SK-N-SH treated with all-trans-retinoic acid at 6 μM for 48 hours (cell line): ENCODE measurements around the gene HMCN2.

Experiments
- ATAC-seq: fragments of 200-7000 bp; cut with Tn5 transposase; 3 replicates; pipeline ENCODE4 v1.9.1; 2020; ENCODE audit warnings: mild to moderate bottlenecking, moderate library complexity
- ARNTL ChIP-seq: fragments of 450-650 bp; formaldehyde crosslinking; IDR thresholded peaks from 2 replicates; pipeline ENCODE4 v1.5.0; 2020; ENCODE audit warnings: low read depth, mild to moderate bottlenecking, moderate library complexity, borderline replicate concordance
- BACH2 ChIP-seq: fragments of 250-450 bp; sonication (Bioruptor Pico); IDR thresholded peaks from 2 replicates; pipeline ENCODE4 v1.9.0; 2021; ENCODE audit warnings: mild to moderate bottlenecking, borderline replicate concordance
- CSDC2 ChIP-seq: fragments of 250-450 bp; sonication (Bioruptor Pico); IDR thresholded peaks from 2 replicates; pipeline ENCODE4 v1.5.0; 2020; ENCODE audit warnings: mild to moderate bottlenecking, moderate library complexity
- ESRRG ChIP-seq: fragments of 250-450 bp; sonication (Bioruptor Pico); IDR thresholded peaks from 2 replicates; pipeline ENCODE4 v1.6.1; 2021; ENCODE audit warnings: mild to moderate bottlenecking
- ISL1 ChIP-seq: fragments of 250-450 bp; sonication (Bioruptor Pico); IDR thresholded peaks from 2 replicates; pipeline ENCODE4 v2.1.2; 2022; ENCODE audit warnings: mild to moderate bottlenecking, moderate library complexity
- PPARA ChIP-seq: fragments of 250-450 bp; sonication (Bioruptor Pico); IDR thresholded peaks from 2 replicates; pipeline ENCODE4 v1.5.0; 2020; ENCODE audit warnings: mild to moderate bottlenecking, borderline replicate concordance
- RARB ChIP-seq: fragments of 250-450 bp; sonication (Bioruptor Pico); IDR thresholded peaks from 2 replicates; pipeline ENCODE4 v1.8.0; 2021; ENCODE audit warnings: mild to moderate bottlenecking, moderate library complexity
- SNAI2 ChIP-seq: fragments of 250-450 bp; sonication (Bioruptor Pico); IDR thresholded peaks from 2 replicates; pipeline ENCODE4 v1.5.0; 2020; ENCODE audit warnings: mild to moderate bottlenecking, moderate library complexity
- ZC3H10 ChIP-seq: fragments of 250-450 bp; sonication (Bioruptor Pico); IDR thresholded peaks from 2 replicates; pipeline ENCODE4 v1.5.1; 2021; ENCODE audit warnings: mild to moderate bottlenecking, moderate library complexity
- ZFP3 ChIP-seq: fragments of 250-450 bp; sonication (Bioruptor Pico); IDR thresholded peaks from 2 replicates; pipeline ENCODE4 v1.5.0; 2020; ENCODE audit warnings: mild to moderate bottlenecking, moderate library complexity
- ZFP30 ChIP-seq: fragments of 450-650 bp; formaldehyde crosslinking; IDR thresholded peaks from 2 replicates; pipeline ENCODE4 v1.5.0; 2022; ENCODE audit warnings: mild to moderate bottlenecking, moderate library complexity
- ZNF565 ChIP-seq: fragments of 450-650 bp; formaldehyde crosslinking; conservative IDR thresholded peaks from 2 replicates; pipeline ENCODE4 v1.5.0; 2020; ENCODE audit warnings: low read depth, mild to moderate bottlenecking, moderate library complexity
- ZNF8 ChIP-seq: fragments of 450-650 bp; formaldehyde crosslinking; IDR thresholded peaks from 2 replicates; pipeline ENCODE4 v1.5.0; 2020; ENCODE audit warnings: mild to moderate bottlenecking, moderate library complexity
- TF ChIP-seq, protein P1 (sequence below): fragments of 250-450 bp; sonication (Bioruptor Pico); IDR thresholded peaks from 2 replicates; pipeline ENCODE4 v1.5.0; 2020; ENCODE audit warnings: mild to moderate bottlenecking, moderate library complexity
- TF ChIP-seq, protein P2 (sequence below): fragments of 250-450 bp; sonication (Bioruptor Pico); IDR thresholded peaks from 2 replicates; pipeline ENCODE4 v1.5.1; 2021; ENCODE audit warnings: mild to moderate bottlenecking, moderate library complexity
- TF ChIP-seq, protein P3 (sequence below): fragments of 250-450 bp; sonication (Bioruptor Pico); IDR thresholded peaks from 2 replicates; pipeline ENCODE4 v1.8.0; 2020; ENCODE audit warnings: mild to moderate bottlenecking, moderate library complexity, borderline replicate concordance
- TF ChIP-seq, protein P4 (sequence below): fragments of 250-450 bp; sonication (Bioruptor Pico); IDR thresholded peaks from 2 replicates; pipeline ENCODE4 v1.5.1; 2020; ENCODE audit warnings: low read depth, mild to moderate bottlenecking, moderate library complexity
- TF ChIP-seq, protein P5 (sequence below): fragments of 250-450 bp; sonication (Bioruptor Pico); IDR thresholded peaks from 2 replicates; pipeline ENCODE4 v1.8.0; 2021; ENCODE audit warnings: low read depth, mild to moderate bottlenecking, moderate library complexity, borderline replicate concordance

Gene HMCN2

DNA sequence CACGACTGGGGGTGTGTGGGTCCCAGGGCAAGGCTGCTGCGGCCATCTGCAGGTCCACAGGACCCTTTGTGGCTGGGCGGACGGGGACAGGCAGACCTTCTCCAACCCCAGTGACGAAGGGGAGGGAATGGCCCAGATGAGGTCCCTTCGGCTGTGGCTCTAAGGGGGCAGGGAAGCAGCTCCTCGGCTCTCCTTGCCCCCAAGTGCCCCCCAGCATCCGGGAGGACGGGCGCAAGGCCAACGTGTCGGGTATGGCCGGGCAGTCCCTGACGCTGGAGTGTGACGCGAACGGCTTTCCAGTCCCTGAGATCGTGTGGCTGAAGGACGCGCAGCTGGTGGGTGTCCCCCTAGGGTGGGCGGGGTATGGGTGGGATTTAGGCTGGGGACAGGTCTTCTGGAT, 82.8 kb downstream of the HMCN2 start (continued):
- TF ChIP-seq, protein P1, sequence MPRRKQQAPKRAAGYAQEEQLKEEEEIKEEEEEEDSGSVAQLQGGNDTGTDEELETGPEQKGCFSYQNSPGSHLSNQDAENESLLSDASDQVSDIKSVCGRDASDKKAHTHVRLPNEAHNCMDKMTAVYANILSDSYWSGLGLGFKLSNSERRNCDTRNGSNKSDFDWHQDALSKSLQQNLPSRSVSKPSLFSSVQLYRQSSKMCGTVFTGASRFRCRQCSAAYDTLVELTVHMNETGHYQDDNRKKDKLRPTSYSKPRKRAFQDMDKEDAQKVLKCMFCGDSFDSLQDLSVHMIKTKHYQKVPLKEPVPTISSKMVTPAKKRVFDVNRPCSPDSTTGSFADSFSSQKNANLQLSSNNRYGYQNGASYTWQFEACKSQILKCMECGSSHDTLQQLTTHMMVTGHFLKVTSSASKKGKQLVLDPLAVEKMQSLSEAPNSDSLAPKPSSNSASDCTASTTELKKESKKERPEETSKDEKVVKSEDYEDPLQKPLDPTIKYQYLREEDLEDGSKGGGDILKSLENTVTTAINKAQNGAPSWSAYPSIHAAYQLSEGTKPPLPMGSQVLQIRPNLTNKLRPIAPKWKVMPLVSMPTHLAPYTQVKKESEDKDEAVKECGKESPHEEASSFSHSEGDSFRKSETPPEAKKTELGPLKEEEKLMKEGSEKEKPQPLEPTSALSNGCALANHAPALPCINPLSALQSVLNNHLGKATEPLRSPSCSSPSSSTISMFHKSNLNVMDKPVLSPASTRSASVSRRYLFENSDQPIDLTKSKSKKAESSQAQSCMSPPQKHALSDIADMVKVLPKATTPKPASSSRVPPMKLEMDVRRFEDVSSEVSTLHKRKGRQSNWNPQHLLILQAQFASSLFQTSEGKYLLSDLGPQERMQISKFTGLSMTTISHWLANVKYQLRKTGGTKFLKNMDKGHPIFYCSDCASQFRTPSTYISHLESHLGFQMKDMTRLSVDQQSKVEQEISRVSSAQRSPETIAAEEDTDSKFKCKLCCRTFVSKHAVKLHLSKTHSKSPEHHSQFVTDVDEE (CRISPR knock-in tag): no peak
- TF ChIP-seq, all 23 proteins: peak for 0

DNA sequence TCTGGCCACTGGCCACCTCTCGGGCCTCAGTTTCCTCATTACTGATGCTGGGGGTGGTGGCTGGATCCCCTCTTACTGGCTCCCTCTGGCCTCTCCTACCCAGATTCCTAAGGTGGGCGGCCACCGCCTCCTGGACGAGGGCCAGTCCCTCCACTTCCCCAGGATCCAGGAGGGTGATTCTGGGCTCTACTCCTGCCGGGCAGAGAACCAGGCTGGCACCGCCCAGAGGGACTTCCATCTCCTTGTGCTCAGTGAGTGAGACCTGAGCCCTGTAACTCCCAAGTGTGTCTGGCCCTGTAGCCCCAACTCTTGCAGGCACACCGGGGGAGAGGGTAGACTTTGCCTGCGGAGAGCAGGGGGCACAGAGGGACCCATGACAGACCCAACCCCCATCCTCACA, 83.3 kb downstream of the HMCN2 start:
- no peak for ATAC-seq
- TF ChIP-seq, protein P2, sequence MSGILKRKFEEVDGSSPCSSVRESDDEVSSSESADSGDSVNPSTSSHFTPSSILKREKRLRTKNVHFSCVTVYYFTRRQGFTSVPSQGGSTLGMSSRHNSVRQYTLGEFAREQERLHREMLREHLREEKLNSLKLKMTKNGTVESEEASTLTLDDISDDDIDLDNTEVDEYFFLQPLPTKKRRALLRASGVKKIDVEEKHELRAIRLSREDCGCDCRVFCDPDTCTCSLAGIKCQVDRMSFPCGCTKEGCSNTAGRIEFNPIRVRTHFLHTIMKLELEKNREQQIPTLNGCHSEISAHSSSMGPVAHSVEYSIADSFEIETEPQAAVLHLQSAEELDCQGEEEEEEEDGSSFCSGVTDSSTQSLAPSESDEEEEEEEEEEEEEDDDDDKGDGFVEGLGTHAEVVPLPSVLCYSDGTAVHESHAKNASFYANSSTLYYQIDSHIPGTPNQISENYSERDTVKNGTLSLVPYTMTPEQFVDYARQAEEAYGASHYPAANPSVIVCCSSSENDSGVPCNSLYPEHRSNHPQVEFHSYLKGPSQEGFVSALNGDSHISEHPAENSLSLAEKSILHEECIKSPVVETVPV (CRISPR knock-in tag): no peak
- TF ChIP-seq BACH2 (CRISPR knock-in tag): no peak
- no peak for TF ChIP-seq ARNTL (CRISPR knock-in tag)
- no peak for TF ChIP-seq PPARA (CRISPR knock-in tag)
- TF ChIP-seq, protein P3, sequence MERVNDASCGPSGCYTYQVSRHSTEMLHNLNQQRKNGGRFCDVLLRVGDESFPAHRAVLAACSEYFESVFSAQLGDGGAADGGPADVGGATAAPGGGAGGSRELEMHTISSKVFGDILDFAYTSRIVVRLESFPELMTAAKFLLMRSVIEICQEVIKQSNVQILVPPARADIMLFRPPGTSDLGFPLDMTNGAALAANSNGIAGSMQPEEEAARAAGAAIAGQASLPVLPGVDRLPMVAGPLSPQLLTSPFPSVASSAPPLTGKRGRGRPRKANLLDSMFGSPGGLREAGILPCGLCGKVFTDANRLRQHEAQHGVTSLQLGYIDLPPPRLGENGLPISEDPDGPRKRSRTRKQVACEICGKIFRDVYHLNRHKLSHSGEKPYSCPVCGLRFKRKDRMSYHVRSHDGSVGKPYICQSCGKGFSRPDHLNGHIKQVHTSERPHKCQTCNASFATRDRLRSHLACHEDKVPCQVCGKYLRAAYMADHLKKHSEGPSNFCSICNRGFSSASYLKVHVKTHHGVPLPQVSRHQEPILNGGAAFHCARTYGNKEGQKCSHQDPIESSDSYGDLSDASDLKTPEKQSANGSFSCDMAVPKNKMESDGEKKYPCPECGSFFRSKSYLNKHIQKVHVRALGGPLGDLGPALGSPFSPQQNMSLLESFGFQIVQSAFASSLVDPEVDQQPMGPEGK: no peak
- no peak for TF ChIP-seq ZNF565 (CRISPR knock-in tag)
- TF ChIP-seq, protein P4, sequence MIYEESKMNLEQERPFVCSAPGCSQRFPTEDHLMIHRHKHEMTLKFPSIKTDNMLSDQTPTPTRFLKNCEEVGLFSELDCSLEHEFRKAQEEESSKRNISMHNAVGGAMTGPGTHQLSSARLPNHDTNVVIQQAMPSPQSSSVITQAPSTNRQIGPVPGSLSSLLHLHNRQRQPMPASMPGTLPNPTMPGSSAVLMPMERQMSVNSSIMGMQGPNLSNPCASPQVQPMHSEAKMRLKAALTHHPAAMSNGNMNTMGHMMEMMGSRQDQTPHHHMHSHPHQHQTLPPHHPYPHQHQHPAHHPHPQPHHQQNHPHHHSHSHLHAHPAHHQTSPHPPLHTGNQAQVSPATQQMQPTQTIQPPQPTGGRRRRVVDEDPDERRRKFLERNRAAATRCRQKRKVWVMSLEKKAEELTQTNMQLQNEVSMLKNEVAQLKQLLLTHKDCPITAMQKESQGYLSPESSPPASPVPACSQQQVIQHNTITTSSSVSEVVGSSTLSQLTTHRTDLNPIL (CRISPR knock-in tag): no peak
- TF ChIP-seq, protein P1 (CRISPR knock-in tag): no peak
- TF ChIP-seq CSDC2 (CRISPR knock-in tag): no peak
- no peak for TF ChIP-seq ZNF8 (CRISPR knock-in tag)
- no peak for TF ChIP-seq RARB
- TF ChIP-seq, protein P5, sequence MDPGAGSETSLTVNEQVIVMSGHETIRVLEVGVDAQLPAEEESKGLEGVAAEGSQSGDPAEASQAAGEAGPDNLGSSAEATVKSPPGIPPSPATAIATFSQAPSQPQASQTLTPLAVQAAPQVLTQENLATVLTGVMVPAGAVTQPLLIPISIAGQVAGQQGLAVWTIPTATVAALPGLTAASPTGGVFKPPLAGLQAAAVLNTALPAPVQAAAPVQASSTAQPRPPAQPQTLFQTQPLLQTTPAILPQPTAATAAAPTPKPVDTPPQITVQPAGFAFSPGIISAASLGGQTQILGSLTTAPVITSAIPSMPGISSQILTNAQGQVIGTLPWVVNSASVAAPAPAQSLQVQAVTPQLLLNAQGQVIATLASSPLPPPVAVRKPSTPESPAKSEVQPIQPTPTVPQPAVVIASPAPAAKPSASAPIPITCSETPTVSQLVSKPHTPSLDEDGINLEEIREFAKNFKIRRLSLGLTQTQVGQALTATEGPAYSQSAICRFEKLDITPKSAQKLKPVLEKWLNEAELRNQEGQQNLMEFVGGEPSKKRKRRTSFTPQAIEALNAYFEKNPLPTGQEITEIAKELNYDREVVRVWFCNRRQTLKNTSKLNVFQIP: no peak
- no peak for TF ChIP-seq SNAI2 (CRISPR knock-in tag)
- no peak for TF ChIP-seq ZC3H10 (CRISPR knock-in tag)
- no peak for TF ChIP-seq ZFP30 (CRISPR knock-in tag)
- no peak for TF ChIP-seq ISL1 (CRISPR knock-in tag)
- TF ChIP-seq, all 23 proteins: peak for 0

DNA sequence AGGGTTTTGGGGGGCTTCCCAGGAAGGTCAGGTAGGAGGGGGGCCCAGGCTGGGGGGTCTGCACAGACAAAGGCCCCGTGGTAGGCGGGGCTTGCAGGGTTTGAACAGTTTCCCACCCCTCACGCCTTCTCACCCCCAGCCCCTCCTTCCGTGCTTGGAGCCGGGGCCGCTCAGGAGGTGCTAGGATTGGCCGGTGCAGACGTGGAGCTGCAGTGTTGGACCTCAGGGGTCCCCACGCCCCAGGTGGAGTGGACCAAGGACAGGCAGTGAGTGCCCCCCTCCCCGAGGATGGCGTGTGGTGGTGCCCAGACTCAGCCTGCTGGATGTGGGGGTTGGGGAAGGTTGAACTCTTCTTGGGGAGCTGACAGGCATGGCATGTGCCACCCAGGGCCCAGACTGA, 83.8 kb downstream of the HMCN2 start:
- ATAC-seq: no peak
- TF ChIP-seq, protein P2 (CRISPR knock-in tag): no peak
- TF ChIP-seq ZNF8 (CRISPR knock-in tag): no peak
- TF ChIP-seq, protein P5: no peak
- no peak for TF ChIP-seq ESRRG (CRISPR knock-in tag)
- TF ChIP-seq, protein P3: no peak
- TF ChIP-seq ZFP3 (CRISPR knock-in tag): no peak
- TF ChIP-seq, protein P4 (CRISPR knock-in tag): no peak
- TF ChIP-seq ISL1 (CRISPR knock-in tag): no peak
- TF ChIP-seq CSDC2 (CRISPR knock-in tag): no peak
